Sigmoid colon (tissue), 4 donors: ENCODE measurements around the gene ITPKA.

ENCODE experiments used
- CTCF ChIP-seq, 4 experiments: fragments of 450-650 bp in 3 of 4; fragments of 200-600 bp in 1 of 4; IDR thresholded peaks; one replicate each; pipeline ENCODE4 v1.5.1; 2016 to 2019; ENCODE audit warnings: antibody characterized with exemption in 4 of 4, mild to moderate bottlenecking in 3 of 4, moderate library complexity in 2 of 4
- EP300 ChIP-seq, 4 donors: sonication (generic); formaldehyde crosslinking; IDR thresholded peaks; one replicate each; pipeline ENCODE4 v1.6.1; 2017; ENCODE audit warnings: antibody characterized with exemption in 4 of 4
- POLR2A ChIP-seq, 2 donors: fragments of 450-650 bp; IDR thresholded peaks; one replicate each; pipeline ENCODE4 v1.6.1; 2016; ENCODE audit warnings: antibody characterized with exemption in 2 of 2, mild to moderate bottlenecking in 2 of 2, moderate library complexity in 2 of 2

- no peak for TF ChIP-seq CTCF (IDR thresholded peaks at IDR 0.05)
- TF ChIP-seq EP300 (IDR thresholded peaks at IDR 0.05): no peak
- TF ChIP-seq POLR2A (IDR thresholded peaks at IDR 0.05): no peak
Observed at GRCh38 chr15:41492597-41493204, 973 bp upstream of the ITPKA start.
